HepG2 (cell line): ENCODE data around the gene IQGAP3.

Experiments used
- CTCF ChIP-seq: sonication (generic); formaldehyde crosslinking; IDR thresholded peaks from 2 replicates; pipeline ENCODE4 v1.5.0; 2020; ENCODE audit warnings: mild to moderate bottlenecking, missing genetic modification reagents, moderate library complexity
- ELF1 ChIP-seq: sonication (generic); formaldehyde crosslinking; IDR thresholded peaks from 2 replicates; pipeline ENCODE4 v1.4.0; 2020; ENCODE audit warnings: missing genetic modification reagents
- IRF1 ChIP-seq: sonication (generic); formaldehyde crosslinking; IDR thresholded peaks from 2 replicates; pipeline ENCODE4 v1.4.0; 2020; ENCODE audit warnings: low read depth, mild to moderate bottlenecking, missing genetic modification reagents
- NR3C1 ChIP-seq: sonication (generic); formaldehyde crosslinking; IDR thresholded peaks from 2 replicates; pipeline ENCODE4 v1.4.0; 2020; ENCODE audit warnings: missing genetic modification reagents
- RBFOX2 ChIP-seq: fragments of 200-400 bp; formaldehyde crosslinking; IDR thresholded peaks from 2 replicates; pipeline ENCODE4 v1.6.1; 2017; ENCODE audit warnings: low read depth, mild to moderate bottlenecking, low read length
- RFX1 ChIP-seq: fragments of 450-650 bp; IDR thresholded peaks from 2 replicates; pipeline ENCODE4 v1.6.1; 2017
- SIN3A ChIP-seq: IDR thresholded peaks from 2 replicates; pipeline ENCODE4 v1.6.1; 2011; ENCODE audit warnings: low read depth, mild to moderate bottlenecking, control low read depth, low read length, borderline replicate concordance
- YY1 ChIP-seq: IDR thresholded peaks from 2 replicates; pipeline ENCODE4 v1.6.1; 2011; ENCODE audit warnings: low read length, low read depth, moderate library complexity, mild to moderate bottlenecking; ENCODE audit not compliant: insufficient read depth, insufficient replicate concordance
- ZNF24 ChIP-seq: fragments of 450-650 bp; IDR thresholded peaks from 2 replicates; pipeline ENCODE4 v1.6.1; 2017; ENCODE audit warnings: antibody characterized with exemption, mild to moderate bottlenecking

- TF ChIP-seq RBFOX2 (no peak), NR3C1 (no peak), IRF1 (CRISPR knock-in tag) (no peak), ELF1 (CRISPR knock-in tag) (no peak), SIN3A (no peak), CTCF (no peak), YY1 (no peak), RFX1 (no peak), ZNF24 (no peak)
Measured at GRCh38 chr1:156527584-156527983, 44.8 kb downstream of the IQGAP3 start.
